ENCODE data around the gene SLC15A2.

DNA sequence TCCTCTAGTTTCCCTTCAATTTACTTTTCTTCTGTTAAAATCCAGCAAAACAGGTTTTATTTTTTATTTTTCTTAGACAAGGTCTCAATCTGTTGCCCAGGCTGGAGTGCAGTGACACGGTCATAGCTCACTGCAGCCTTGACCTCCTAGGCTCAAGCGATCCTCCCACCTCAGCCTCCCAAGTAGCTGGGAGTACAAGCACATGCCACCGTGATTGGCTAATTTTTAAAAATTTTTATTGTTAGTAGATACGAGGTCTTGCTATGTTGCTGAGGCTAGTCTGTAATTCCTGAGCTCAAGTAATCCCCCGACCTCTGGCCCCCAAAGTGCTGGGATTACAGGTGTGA, 86.2 kb downstream of the SLC15A2 start:
- TF ChIP-seq, protein P1, sequence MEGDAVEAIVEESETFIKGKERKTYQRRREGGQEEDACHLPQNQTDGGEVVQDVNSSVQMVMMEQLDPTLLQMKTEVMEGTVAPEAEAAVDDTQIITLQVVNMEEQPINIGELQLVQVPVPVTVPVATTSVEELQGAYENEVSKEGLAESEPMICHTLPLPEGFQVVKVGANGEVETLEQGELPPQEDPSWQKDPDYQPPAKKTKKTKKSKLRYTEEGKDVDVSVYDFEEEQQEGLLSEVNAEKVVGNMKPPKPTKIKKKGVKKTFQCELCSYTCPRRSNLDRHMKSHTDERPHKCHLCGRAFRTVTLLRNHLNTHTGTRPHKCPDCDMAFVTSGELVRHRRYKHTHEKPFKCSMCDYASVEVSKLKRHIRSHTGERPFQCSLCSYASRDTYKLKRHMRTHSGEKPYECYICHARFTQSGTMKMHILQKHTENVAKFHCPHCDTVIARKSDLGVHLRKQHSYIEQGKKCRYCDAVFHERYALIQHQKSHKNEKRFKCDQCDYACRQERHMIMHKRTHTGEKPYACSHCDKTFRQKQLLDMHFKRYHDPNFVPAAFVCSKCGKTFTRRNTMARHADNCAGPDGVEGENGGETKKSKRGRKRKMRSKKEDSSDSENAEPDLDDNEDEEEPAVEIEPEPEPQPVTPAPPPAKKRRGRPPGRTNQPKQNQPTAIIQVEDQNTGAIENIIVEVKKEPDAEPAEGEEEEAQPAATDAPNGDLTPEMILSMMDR (IDR thresholded peaks at IDR 0.05), result no peak
- TF ChIP-seq EP300 (IDR thresholded peaks at IDR 0.05) (no peak), POLR2A (IDR thresholded peaks at IDR 0.05) (no peak)
